OCI-LY3 (cell line): ENCODE data around the gene ARF1.

ENCODE experiments used
- H2AFZ ChIP-seq: fragments of 200-600, 300-600 bp; shearing (Covaris generic); 2 replicates; pipeline ENCODE4 v1.6.0; 2014; ENCODE audit warnings: antibody characterized with exemption, low read depth, low read length
- H3K27ac ChIP-seq: fragments of 200-600, 300-600 bp; sonication (generic); 2 replicates; pipeline ENCODE4 v1.5.1; 2014; ENCODE audit warnings: mild to moderate bottlenecking, low read length, moderate library complexity, mixed read lengths
- H3K27me3 ChIP-seq: fragments of 200-600, 300-600 bp; sonication (generic); 2 replicates; pipeline ENCODE4 v1.6.1; 2014; ENCODE audit warnings: low read depth, low read length, mixed read lengths
- H3K36me3 ChIP-seq: fragments of 200-600, 300-600 bp; sonication (generic); replicated peaks from 2 replicates; pipeline ENCODE3; 2014; ENCODE audit warnings: low read depth, low read length, mixed read lengths
- H3K4me1 ChIP-seq: fragments of 300-600, 200-600 bp; sonication (generic); 2 replicates; pipeline ENCODE4 v1.6.1; 2014; ENCODE audit warnings: low read length, mixed read lengths
- H3K4me2 ChIP-seq: fragments of 200-600, 300-600 bp; sonication (generic); 2 replicates; pipeline ENCODE4 v1.6.1; 2014; ENCODE audit warnings: low read length, mixed read lengths
- H3K4me3 ChIP-seq: fragments of 300-600, 200-600 bp; sonication (generic); 2 replicates; pipeline ENCODE4 v1.5.1; 2014; ENCODE audit warnings: antibody characterized with exemption, mild to moderate bottlenecking, low read length, moderate library complexity
- H3K79me2 ChIP-seq: fragments of 300-600, 200-600 bp; shearing (Covaris generic); 2 replicates; pipeline ENCODE4 v1.6.1; 2014; ENCODE audit warnings: mild to moderate bottlenecking, low read length, mixed read lengths
- H3K9ac ChIP-seq: fragments of 300-600, 200-600 bp; shearing (Covaris generic); 2 replicates; pipeline ENCODE4 v1.6.0; 2014; ENCODE audit warnings: mild to moderate bottlenecking, low read length, moderate library complexity
- H3K9me3 ChIP-seq: fragments of 200-600, 300-600 bp; shearing (Covaris generic); 2 replicates; pipeline ENCODE4 v1.6.1; 2014; ENCODE audit warnings: low read length, mixed read lengths; ENCODE audit not compliant: insufficient read depth
- H4K20me1 ChIP-seq: fragments of 200-600, 300-600 bp; sonication (generic); 2 replicates; pipeline ENCODE4 v1.6.1; 2016; ENCODE audit warnings: low read length, mixed read lengths; ENCODE audit not compliant: insufficient read depth
- EZH2phosphoT487 ChIP-seq: fragments of 200-600 bp; shearing (Covaris generic); IDR thresholded peaks from 2 replicates; pipeline ENCODE4 v1.6.1; 2018; ENCODE audit warnings: antibody characterized with exemption, mixed run types, low read depth
- TF ChIP-seq, protein P1 (sequence below): fragments of 200-600, 300-600 bp; sonication (generic); IDR thresholded peaks from 2 replicates; pipeline ENCODE4 v1.5.1; 2014; ENCODE audit warnings: antibody characterized with exemption, low read length, low read depth

Gene ARF1

DNA sequence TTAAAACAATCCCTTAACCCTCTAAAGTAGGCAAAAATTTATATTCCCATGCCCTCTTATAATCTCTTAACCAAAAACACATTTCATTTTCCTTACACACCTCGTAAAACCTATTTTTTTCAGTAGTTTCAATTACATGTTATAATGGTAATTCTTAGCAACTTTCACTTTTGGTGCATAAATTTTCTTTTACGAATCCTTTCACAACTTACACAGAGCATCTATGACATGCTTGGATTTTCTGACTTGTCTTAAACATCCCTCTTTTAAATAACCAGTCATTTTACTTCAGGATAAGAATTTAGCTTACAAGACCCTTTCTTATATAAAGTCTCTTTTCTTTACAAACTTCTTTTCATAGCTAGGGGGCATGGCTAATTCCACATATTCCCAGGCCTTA is 35.5 kb downstream of the ARF1 start:
- TF ChIP-seq, protein P1, sequence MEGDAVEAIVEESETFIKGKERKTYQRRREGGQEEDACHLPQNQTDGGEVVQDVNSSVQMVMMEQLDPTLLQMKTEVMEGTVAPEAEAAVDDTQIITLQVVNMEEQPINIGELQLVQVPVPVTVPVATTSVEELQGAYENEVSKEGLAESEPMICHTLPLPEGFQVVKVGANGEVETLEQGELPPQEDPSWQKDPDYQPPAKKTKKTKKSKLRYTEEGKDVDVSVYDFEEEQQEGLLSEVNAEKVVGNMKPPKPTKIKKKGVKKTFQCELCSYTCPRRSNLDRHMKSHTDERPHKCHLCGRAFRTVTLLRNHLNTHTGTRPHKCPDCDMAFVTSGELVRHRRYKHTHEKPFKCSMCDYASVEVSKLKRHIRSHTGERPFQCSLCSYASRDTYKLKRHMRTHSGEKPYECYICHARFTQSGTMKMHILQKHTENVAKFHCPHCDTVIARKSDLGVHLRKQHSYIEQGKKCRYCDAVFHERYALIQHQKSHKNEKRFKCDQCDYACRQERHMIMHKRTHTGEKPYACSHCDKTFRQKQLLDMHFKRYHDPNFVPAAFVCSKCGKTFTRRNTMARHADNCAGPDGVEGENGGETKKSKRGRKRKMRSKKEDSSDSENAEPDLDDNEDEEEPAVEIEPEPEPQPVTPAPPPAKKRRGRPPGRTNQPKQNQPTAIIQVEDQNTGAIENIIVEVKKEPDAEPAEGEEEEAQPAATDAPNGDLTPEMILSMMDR: no peak
- TF ChIP-seq EZH2phosphoT487: no peak
- no peaks in the 10 kb centered on the region for H3K27me3 ChIP-seq
- H3K27ac ChIP-seq: no peak overlapping the region
- no peaks in the 10 kb centered on the region for H3K79me2 ChIP-seq
- no peaks in the 10 kb centered on the region for H4K20me1 ChIP-seq
- no peak overlapping the region for H3K9ac ChIP-seq
- H3K4me2 ChIP-seq: no peak overlapping the region
- no peaks in the 10 kb centered on the region for H3K36me3 ChIP-seq
- H2AFZ ChIP-seq: no peak overlapping the region
- peaks cover 5% of the 10 kb centered on the region; the same call in 1 of the 2 replicates for H3K4me1 ChIP-seq
- H3K9me3 ChIP-seq: peaks cover 14% of the 10 kb centered on the region; the same call in 1 of the 2 replicates
- no peak overlapping the region for H3K4me3 ChIP-seq

DNA sequence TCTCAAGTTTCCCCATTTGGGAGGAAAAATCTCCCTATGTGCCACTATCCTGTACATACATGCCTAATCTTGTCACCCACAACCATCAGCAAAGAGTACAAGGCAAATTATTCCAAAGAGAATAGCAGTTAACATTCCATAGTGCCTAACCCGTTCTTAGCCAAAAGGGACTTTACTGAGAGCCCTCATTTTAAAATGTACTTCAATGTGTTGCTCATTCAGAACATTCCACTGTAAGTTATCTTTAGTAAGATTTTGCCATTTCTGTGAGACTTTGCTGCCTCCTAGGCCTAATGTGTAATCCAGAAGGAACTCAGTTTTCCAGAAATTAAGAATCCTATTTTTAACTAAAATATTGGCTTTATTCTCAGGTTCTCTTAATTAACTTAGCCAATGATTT is 37.8 kb downstream of the ARF1 start:
- Histone ChIP-seq H4K20me1 (no peaks in the 10 kb centered on the region), H3K27ac (no peak overlapping the region), H3K4me3 (no peak overlapping the region), H2AFZ (no peak overlapping the region), H3K79me2 (no peaks in the 10 kb centered on the region), H3K36me3 (no peaks in the 10 kb centered on the region), H3K27me3 (no peaks in the 10 kb centered on the region; the same call in 1 of the 2 replicates), H3K9me3 (peaks cover 14% of the 10 kb centered on the region; the same call in 1 of the 2 replicates), H3K4me1 (peaks cover 5% of the 10 kb centered on the region; the same call in 1 of the 2 replicates), H3K9ac (no peak overlapping the region), H3K4me2 (no peak overlapping the region)
- TF ChIP-seq, protein P1: no peak

DNA sequence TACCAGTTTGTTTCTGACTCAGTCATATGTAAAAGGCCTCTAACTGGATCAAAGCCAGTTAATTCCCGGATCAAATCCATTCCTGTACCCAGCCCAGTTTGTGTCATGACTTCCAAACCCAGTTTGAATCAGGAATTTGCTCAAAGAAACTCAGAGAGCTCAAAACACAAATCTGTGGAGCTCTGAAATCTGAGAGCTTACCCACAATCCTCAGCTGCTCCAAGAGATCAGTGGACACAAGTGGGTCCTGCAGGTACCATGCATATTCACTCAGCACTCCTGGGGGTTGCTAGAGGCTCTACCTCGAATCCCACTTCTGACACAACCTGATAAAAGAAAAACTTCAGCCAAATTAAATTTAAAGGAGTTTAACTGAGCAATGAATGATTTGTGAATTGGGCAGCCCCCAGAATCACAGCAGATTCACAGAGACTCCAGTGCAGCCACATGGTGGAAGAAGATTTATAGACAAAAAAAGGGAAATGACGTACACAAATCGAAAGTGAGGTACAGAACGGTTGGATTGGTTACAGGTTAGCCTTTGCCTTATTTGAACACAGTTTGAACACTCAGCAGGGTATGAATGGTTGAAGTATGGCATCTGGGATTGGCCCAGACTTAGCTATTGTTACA is 38.5 kb downstream of the ARF1 start:
- Histone ChIP-seq H3K27ac (no peak overlapping the region), H3K9ac (no peak overlapping the region), H3K4me3 (no peak overlapping the region), H2AFZ (no peak overlapping the region), H3K79me2 (no peaks in the 10 kb centered on the region), H3K9me3 (peaks cover 14% of the 10 kb centered on the region; the same call in 1 of the 2 replicates), H3K27me3 (no peaks in the 10 kb centered on the region; the same call in 1 of the 2 replicates), H4K20me1 (no peaks in the 10 kb centered on the region), H3K36me3 (no peaks in the 10 kb centered on the region), H3K4me1 (peaks cover 5% of the 10 kb centered on the region; the same call in 1 of the 2 replicates), H3K4me2 (no peak overlapping the region)
- TF ChIP-seq EZH2phosphoT487: no peak
- TF ChIP-seq, protein P1: no peak

DNA sequence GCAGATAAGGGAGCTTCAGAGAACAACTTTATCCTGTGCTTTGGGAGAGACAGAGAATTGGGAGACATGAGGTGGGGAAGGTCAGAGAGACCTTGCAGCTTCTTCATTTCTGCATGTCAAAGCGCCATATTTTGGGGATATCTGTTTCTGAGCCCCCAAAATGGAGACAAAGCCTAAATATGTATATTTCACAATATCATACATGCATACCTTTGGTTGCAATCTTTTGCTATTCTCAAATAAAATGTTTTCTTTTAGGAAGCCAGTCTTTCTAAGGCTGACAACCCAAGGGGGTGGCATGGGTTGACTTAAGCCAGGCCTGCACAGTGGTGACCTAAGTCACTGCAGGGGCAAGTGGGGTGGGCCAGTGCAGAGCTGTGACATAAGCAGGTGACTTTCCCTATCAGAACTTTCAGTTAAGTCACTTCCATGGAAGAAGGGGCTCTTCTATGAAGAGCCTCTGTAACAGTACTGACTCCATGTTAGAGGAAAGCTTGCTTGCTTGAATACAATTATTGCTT is 40.5 kb downstream of the ARF1 start:
- Histone ChIP-seq H3K9me3 (peaks cover 6% of the 10 kb centered on the region; the same call in 1 of the 2 replicates), H3K9ac (no peak overlapping the region), H4K20me1 (no peaks in the 10 kb centered on the region), H3K4me3 (no peak overlapping the region), H3K79me2 (no peaks in the 10 kb centered on the region), H2AFZ (no peak overlapping the region), H3K27ac (no peak overlapping the region), H3K4me1 (peaks cover 5% of the 10 kb centered on the region; the same call in 1 of the 2 replicates), H3K36me3 (no peaks in the 10 kb centered on the region), H3K27me3 (no peaks in the 10 kb centered on the region; the same call in 1 of the 2 replicates), H3K4me2 (no peak overlapping the region)
- TF ChIP-seq, protein P1: no peak
- no peak for TF ChIP-seq EZH2phosphoT487
